ENCODE results near the gene MAP3K7.

DNA sequence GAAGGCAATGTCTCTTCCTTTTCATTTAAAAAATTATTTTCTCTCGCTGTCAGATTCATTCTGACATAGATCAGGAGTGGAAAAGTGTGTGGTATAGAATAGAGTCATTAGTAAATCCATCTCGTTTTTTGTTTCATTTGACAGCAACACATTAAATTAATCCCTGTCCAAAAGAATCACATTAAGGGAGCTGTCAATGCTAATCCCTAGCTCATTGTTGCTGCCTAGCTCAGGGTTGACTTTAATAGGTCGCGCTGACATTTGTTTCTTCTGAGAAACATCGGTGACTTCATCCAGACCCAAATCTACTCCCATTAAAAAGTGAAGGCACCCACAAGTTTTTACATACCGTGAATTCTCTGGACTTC is 25.4 kb upstream of the MAP3K7 start:
- TF ChIP-seq, protein P1, sequence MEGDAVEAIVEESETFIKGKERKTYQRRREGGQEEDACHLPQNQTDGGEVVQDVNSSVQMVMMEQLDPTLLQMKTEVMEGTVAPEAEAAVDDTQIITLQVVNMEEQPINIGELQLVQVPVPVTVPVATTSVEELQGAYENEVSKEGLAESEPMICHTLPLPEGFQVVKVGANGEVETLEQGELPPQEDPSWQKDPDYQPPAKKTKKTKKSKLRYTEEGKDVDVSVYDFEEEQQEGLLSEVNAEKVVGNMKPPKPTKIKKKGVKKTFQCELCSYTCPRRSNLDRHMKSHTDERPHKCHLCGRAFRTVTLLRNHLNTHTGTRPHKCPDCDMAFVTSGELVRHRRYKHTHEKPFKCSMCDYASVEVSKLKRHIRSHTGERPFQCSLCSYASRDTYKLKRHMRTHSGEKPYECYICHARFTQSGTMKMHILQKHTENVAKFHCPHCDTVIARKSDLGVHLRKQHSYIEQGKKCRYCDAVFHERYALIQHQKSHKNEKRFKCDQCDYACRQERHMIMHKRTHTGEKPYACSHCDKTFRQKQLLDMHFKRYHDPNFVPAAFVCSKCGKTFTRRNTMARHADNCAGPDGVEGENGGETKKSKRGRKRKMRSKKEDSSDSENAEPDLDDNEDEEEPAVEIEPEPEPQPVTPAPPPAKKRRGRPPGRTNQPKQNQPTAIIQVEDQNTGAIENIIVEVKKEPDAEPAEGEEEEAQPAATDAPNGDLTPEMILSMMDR (IDR thresholded peaks at IDR 0.05; ENCODE audit: low read depth, low read length, missing input control) = no peak
- TF ChIP-seq REST (IDR thresholded peaks at IDR 0.05) = no peak
- no peak for TF ChIP-seq GABPA (IDR thresholded peaks at IDR 0.05 in 1 of 2, conservative IDR thresholded peaks at IDR 0.05 in 1 of 2)
- no peak for TF ChIP-seq MAX (IDR thresholded peaks at IDR 0.05)

Measured in liver (tissue), 3 donors.